NCI-H2196 (cell line): ENCODE results near the gene NTSR1.

ENCODE experiments used
- DNase-seq: peaks from one replicate; lab custom pipeline; 2025; ENCODE audit not compliant: unreplicated experiment; lab: John Stamatoyannopoulos, UW

The NTSR1 gene

DNA sequence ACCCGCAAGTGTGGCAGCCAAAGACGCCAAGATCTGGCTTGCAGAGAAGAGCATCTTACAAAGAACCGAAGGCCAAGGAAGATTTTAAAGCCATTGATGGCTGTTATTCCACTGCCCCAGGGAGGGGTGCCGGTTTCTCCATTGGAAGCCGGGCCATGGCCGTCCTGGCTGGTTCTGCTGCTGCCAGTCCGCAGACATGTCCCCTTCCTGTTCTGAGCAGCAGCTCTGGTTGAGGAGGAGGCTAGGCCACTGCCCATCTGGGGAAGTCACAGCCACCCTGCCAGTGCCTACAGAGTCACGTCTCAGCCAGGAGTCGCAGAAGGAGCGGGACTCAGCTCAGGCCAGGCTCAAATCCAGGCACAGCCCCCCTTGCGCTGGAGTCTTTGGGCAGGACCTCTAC, 45.0 kb downstream of the NTSR1 start:
- no peak for DNase-seq

DNA sequence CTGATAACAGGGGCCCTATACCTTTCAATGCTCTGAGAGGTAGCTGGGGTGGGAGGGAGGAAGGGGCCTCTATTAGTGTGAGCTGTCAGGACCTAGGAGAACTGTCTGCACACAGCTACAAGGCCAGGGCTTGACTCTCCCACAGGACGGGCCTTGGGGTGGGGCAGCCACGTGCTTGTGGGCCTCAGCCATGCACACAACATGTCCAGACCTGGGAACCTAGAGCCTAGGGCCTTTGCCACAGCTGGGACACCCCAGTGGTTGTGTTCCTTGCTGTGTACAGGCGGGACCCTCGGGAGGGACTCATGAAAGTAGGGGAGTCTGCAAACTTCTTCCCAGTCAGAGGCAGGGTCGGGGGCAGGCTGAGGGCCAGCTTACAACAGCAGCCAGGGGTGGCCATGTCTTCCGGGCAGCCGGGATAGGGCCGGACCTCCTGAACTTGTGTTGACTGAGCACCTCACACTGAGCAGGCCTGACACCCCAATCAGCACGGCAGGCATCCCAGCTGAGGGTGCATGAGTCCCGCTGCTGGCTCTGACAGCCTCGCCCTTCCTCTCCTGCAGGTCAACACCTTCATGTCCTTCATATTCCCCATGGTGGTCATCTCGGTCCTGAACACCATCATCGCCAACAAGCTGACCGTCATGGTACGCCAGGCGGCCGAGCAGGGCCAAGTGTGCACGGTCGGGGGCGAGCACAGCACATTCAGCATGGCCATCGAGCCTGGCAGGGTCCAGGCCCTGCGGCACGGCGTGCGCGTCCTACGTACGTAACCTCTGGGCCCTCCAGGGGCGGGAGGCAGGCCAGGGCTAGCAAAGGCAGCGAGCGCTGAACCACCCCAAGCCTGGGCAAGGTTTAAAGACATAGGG, 45.7 kb downstream of the NTSR1 start:
- DNase-seq, result no peak

GRCh38 chr20:62754991-62755356, 46.3 kb downstream of the NTSR1 start:
- no peak for DNase-seq

DNA sequence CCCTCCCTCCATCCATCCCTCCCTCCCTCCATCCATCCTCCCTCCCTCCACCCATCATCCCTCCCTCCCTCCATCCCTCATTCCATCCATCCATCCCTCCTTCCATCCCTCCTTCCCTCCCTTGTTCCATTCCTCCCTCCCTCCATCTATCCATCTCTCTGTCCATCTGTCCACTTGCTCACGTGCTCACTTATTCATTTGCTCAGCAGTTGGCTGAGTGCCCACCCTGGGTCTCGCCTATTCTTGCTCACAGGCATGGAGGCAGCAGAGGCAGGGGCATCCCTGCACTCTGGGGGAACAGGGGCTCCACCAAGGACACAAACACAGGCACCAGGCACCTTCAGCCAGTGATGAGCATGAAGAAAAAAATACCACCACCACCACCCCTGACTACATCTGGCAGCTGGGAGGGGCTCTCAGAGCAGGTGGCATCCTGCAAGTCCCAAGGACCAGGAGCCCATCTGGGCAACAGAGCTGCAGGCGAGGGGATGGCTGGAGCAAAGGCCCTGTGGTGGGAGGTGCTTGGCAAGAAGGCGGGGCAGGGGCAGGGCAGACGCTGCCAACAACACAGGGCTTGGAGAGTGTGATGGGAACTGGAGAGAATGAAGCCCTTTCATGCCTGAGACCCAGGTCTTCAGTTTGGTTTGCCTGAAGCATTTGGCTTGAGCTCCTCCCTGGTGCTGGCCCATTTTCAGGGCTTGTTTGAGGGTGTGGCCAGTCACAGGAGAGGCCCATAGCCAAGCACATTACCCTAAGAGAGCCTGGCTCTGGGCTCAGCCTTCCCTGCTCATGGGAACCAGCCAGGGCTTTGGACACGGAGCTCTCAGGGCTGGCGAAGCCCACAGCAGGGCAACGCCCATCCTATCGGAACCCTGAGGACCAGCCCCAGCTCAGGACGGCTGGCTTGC, 47.4 kb downstream of the NTSR1 start:
- peak; percentile 35 for DNase-seq

DNA sequence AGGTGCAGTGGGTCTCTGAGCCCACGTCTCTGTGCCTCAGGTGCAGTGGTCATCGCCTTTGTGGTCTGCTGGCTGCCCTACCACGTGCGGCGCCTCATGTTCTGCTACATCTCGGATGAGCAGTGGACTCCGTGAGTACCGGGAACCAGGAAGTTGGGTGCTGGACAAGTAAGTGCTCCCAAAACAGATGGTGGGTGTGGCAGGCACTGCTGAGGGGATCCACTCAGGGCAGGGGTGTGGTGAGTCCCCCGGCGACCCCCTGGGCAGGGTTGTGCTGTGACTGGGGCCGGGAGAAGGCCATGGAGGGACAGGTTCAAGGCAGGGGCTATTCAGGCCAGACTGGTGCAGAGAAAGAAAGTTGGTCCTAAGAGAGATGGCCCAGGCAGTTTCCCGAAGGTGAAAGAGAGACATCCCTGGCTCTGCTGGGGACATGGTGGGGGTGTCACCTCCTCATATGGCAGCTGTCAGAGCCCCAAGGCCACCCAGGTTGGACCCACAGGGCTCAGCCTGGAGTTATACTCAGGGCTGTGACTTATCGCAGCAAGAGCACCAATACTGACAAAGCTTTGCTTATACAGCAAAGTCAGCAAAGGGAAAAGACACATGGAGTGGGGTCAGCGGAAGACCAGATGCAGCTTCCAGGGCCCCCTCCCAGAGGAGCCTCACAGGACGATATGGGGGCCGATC, 49.7 kb downstream of the NTSR1 start:
- no peak for DNase-seq

DNA sequence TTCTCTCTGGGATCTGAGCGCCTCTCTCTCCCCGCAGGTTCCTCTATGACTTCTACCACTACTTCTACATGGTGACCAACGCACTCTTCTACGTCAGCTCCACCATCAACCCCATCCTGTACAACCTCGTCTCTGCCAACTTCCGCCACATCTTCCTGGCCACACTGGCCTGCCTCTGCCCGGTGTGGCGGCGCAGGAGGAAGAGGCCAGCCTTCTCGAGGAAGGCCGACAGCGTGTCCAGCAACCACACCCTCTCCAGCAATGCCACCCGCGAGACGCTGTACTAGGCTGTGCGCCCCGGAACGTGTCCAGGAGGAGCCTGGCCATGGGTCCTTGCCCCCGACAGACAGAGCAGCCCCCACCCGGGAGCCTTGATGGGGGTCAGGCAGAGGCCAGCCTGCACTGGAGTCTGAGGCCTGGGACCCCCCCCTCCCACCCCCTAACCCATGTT, 51.4 kb downstream of the NTSR1 start:
- DNase-seq, result no peak

DNA sequence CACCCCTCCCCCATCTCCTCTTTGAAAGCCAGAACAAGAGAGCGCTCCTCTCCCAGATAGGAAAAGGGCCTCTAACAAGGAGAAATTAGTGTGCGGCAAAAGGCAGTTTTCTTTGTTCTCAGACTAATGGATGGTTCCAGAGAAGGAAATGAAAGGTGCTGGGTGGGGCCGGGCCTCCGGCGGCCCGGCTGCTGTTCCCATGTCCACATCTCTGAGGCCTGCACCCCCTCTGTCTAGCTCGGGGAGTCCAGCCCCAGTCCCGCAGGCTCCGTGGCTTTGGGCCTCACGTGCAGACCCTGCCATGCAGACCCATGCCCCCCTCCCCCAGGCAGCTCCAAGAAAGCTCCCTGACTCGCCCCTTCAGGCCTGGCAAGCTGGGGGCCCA, 51.8 kb downstream of the NTSR1 start:
- DNase-seq, result no peak

GRCh38 chr20:62760856-62761758, 52.5 kb downstream of the NTSR1 start:
- no peak for DNase-seq

GRCh38 chr20:62761759-62762131, 53.1 kb downstream of the NTSR1 start:
- no peak for DNase-seq

DNA sequence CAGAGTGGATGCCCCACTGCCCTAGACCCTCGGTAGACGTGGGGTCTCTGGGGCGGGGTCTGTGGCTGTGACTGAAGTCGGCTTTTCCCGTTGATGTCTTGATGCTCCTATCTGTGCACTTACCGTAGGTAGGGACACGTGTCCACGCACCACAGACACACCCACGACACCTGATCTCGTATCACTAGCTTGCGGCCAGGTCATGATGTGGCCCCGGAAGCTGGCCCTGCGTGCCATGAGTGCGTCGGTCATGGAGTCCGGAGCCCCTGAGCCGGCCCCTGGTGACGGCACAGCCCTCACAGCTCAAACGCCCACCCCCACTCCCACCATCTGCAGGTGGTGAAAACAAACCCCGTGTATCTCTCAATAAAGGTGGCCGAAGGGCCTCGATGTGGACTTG, 53.7 kb downstream of the NTSR1 start:
- DNase-seq, result no peak

GRCh38 chr20:62762801-62763368, 54.2 kb downstream of the NTSR1 start:
- DNase-seq, result no peak

- DNase-seq, result no peak
These were observed 54.8 kb downstream of the NTSR1 start for GRCh38 chr20:62763404-62763803.

GRCh38 chr20:62764156-62764935, 55.7 kb downstream of the NTSR1 start:
- no peak for DNase-seq

GRCh38 chr20:62765021-62765420, 56.4 kb downstream of the NTSR1 start:
- DNase-seq, result no peak

DNA sequence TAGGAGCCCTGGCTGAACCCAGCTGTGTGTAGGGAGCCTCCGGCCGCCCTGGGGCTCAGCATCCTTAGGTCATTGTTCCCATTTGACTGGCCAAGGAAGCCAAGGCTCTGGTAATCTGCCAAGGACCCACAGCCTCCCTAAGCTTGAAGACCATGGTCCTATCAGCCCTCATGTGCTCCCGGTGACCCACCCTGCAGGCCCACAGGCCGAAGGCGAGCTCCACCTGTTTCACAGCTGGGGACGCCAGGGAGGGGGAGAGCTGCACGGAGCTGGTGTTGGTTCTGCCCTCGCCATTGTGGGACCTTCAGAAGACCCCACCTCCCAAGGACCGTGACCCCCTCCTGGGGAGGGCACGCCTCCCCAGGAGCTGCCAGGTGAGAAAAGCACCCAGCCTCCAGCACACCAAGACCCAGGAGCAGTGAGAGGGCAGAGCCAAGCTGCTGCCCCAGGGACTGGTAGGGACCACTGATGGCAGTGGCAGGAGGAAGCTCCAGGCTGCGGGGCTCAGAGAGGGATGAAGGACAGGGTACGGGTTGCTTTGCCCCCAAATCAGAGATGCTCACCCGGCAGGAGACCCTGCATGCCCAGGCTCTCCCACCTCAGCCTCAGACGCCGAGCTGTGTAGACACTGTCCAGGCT, 56.9 kb downstream of the NTSR1 start:
- no peak for DNase-seq

DNA sequence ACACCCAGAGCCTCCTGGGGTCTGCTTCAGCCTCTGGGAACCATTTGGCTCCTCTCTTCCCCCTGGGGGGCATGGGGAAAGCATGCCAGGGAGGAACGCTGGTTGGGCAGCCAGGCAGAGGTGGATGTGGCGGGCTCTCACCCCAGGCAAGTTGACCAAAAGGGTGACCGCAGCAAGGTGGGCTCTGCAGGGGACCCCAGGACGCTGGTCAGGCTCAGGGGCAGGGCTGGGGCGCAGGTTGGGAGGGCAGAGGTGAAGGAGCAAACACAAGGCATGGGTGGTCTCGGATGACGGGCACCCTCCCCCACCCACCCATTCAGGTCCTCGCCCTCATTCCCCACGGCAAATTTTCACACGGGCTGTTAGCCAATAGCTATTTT, 57.4 kb downstream of the NTSR1 start:
- DNase-seq, result no peak

DNA sequence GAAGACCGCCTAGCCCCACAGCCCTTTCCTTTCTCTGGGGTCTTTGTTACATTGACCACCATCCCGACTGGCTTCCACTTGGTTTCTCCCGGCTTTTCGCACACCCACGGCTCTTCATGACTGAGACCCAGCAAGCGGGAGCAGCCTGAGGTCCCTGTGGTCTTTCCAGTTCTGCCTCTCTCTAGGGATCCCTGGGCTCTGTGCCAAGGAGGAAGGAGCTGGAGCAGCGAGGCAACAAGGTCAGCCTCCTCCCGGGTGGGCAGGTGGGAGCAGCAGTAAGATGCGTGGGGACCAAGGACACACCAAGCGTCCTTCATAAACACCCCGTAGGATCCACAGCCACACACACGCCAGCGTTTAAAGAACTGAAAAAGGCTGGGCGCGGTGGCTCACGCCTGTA, 58.1 kb downstream of the NTSR1 start:
- peak; percentile 47 for DNase-seq

DNA sequence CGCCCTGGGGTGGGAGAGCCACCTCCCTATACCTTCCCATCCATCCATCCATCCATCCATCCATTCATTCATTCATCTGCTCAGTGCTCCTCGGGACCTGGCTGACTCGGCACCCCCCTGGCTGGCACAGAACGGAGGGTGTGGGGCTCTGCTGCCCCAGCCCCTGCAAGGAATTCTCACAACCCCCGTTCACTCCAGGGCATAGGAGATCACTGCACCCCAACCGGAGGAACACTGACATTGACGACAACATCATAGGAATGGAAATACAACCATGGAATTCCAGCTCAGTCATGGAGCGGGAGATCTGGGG, 59.6 kb downstream of the NTSR1 start:
- no peak for DNase-seq
